ENCODE results near the gene HMOX2. TPM values are rescaled to one million over a fixed set of nuclear protein-coding genes. Genes with fewer than 3 reads are reported as not detected.

Gene HMOX2
- total and polyA plus RNA-seq, 3 experiments from 2014 or later = 87.5 to 178 (median 95.2) TPM

DNA sequence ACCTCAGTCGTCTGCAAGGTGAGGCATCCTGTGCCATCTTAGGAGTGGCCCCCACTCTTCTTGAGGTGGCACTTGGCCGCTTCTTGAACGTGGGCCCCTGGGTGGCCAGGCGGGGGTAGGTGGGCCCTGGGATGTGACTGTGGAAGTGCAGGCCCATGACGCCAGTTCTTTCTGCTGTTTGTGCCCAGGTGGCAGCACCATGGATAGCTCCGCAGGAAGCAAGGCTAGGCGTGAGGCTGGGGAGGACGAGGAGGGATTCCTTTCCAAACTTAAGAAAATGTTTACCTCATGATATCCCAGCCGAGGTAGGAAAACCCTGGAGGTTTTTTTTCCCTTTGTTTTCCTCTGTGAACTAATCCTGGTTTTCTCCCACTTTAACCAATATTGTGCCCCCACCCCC lies 21.6 kb upstream of the HMOX2 start:
- Mint-ChIP-seq H3K4me3 (no peak overlapping the region), H3K9me3 (no peaks in the 10 kb centered on the region), H3K36me3 (peaks cover 0 to 78% (median 0%) of the 10 kb centered on the region in 3 donors), H3K27ac (peak overlapping the region in 1 of 8 donors; percentile 58), H3K4me1 (peaks cover 10 to 13% (median 13%) of the 10 kb centered on the region in 3 donors), H3K27me3 (no peaks in the 10 kb centered on the region)
- no peaks in the 10 kb centered on the region for H3K9me3 ChIP-seq (ENCODE audit: low read length)
- H3K27me3 ChIP-seq (ENCODE audit: insufficient read depth, low read length, poor library complexity, severe bottlenecking) = no peaks in the 10 kb centered on the region
- H3K4me1 ChIP-seq (ENCODE audit: insufficient read depth, low read length) = peaks cover 10% of the 10 kb centered on the region
- H3K4me3 ChIP-seq (ENCODE audit: low read length) = no peak overlapping the region
- POLR2A ChIA-PET = no interaction called here
- H3K36me3 ChIP-seq (ENCODE audit: insufficient read depth, low read length) = peaks cover 47% of the 10 kb centered on the region
- CTCF ChIA-PET = interaction anchor here (0.6 kb wide), 1 partner anchor 49 kb away, joined by 3 read pairs; no protein-coding TSS in a partner anchor
- DNase-seq = no peak
- H3K27ac ChIP-seq (ENCODE audit: low read depth, low read length) = no peak overlapping the region

DNA sequence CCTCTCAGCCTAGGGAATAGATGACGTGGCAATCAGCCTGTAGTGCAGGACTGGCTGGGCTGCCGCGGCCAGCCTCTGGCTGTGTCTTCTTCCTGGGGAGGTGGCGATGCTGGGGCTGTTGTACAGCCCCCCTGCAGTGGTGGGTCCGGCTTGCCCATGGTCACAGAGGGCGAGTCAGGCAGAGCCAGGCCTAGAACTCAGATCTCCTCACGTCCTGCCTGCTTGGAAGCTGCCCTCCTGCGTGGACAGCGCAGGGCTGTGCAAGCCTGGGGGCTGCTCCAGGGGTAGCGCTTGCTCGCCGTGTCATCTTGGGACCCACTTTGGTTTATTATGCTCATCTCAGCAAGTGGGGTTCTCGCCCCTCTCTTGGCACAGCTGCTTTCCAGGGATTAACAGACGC lies 21.1 kb upstream of the HMOX2 start:
- H3K27me3 ChIP-seq (ENCODE audit: insufficient read depth, low read length, poor library complexity, severe bottlenecking) = no peaks in the 10 kb centered on the region
- Mint-ChIP-seq H3K9me3 (no peaks in the 10 kb centered on the region), H3K27ac (no peak overlapping the region), H3K4me3 (no peak overlapping the region), H3K4me1 (peaks cover 13 to 18% (median 17%) of the 10 kb centered on the region in 3 donors), H3K27me3 (no peaks in the 10 kb centered on the region), H3K36me3 (peaks cover 0 to 76% (median 0%) of the 10 kb centered on the region in 3 donors)
- H3K4me3 ChIP-seq (ENCODE audit: low read length) = no peak overlapping the region
- peaks cover 15% of the 10 kb centered on the region for H3K4me1 ChIP-seq (ENCODE audit: insufficient read depth, low read length)
- ChIA-PET POLR2A (no interaction called here), CTCF (interaction anchor here (0.6 kb wide), 1 partner anchor 50 kb away, joined by 3 read pairs; no protein-coding TSS in a partner anchor)
- H3K36me3 ChIP-seq (ENCODE audit: insufficient read depth, low read length) = peaks cover 42% of the 10 kb centered on the region
- H3K9me3 ChIP-seq (ENCODE audit: low read length) = no peaks in the 10 kb centered on the region
- no peak for DNase-seq
- no peak overlapping the region for H3K27ac ChIP-seq (ENCODE audit: low read depth, low read length)

DNA sequence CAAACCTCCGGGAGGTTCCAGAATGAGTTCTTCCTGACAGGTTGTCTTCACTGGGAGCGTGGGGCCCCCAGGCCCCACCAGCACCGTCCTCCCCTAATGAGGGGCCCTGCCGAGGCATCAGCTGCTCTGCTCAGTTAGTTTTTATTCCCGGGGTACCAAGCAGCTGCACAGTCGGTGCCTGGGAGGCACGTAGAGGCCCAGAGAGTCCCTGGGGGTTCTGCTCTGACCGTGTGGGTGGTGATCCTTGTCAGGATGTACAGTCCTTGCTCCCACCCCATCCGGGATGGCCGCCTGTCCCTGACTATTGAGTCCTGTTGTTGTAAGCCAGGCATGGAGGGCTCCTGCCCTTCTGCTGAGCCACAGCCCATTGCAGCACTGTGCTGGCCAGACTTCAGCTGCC lies 20.2 kb upstream of the HMOX2 start:
- H3K9me3 ChIP-seq (ENCODE audit: low read length) = no peaks in the 10 kb centered on the region
- Mint-ChIP-seq H3K4me1 (peaks cover 16 to 19% (median 19%) of the 10 kb centered on the region in 3 donors), H3K27ac (no peak overlapping the region), H3K36me3 (peaks cover 0 to 73% (median 1%) of the 10 kb centered on the region in 3 donors), H3K9me3 (no peaks in the 10 kb centered on the region), H3K4me3 (no peak overlapping the region), H3K27me3 (no peaks in the 10 kb centered on the region)
- no peak overlapping the region for H3K4me3 ChIP-seq (ENCODE audit: low read length)
- peaks cover 15% of the 10 kb centered on the region for H3K4me1 ChIP-seq (ENCODE audit: insufficient read depth, low read length)
- H3K27ac ChIP-seq (ENCODE audit: low read depth, low read length) = no peak overlapping the region
- ChIA-PET CTCF (no interaction called here), POLR2A (no interaction called here)
- no peak for DNase-seq
- peaks cover 35% of the 10 kb centered on the region for H3K36me3 ChIP-seq (ENCODE audit: insufficient read depth, low read length)
- H3K27me3 ChIP-seq (ENCODE audit: insufficient read depth, low read length, poor library complexity, severe bottlenecking) = no peaks in the 10 kb centered on the region

DNA sequence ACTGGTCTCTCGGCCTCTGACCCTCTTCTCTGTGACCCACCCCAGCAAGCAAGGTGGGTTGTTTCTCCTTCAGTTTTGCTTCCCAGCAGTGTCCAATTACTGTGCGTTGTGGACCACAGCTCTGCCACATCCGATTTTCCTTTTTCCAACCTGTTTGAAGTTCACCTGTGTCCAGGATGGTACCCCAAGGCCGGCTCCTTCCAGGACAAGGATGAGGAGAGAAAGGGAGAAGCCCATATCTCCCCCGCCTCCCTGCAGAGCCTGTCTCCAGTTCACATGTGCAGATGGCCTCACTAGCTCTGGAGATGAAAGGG lies 15.3 kb upstream of the HMOX2 start:
- Mint-ChIP-seq H3K27ac (peak overlapping the region in 3 of 8 donors; percentile 14 to 76 (median 60)), H3K4me1 (peaks cover 26 to 31% (median 27%) of the 10 kb centered on the region in 3 donors), H3K9me3 (no peaks in the 10 kb centered on the region), H3K4me3 (peak overlapping the region in 1 of 7 donors; percentile 52), H3K36me3 (peaks cover 5 to 68% (median 6%) of the 10 kb centered on the region in 3 donors), H3K27me3 (no peaks in the 10 kb centered on the region)
- Histone ChIP-seq H3K36me3 (ENCODE audit: insufficient read depth, low read length) (peaks cover 14% of the 10 kb centered on the region), H3K4me3 (ENCODE audit: low read length) (no peak overlapping the region), H3K9me3 (ENCODE audit: low read length) (no peaks in the 10 kb centered on the region), H3K27me3 (ENCODE audit: insufficient read depth, low read length, poor library complexity, severe bottlenecking) (no peaks in the 10 kb centered on the region), H3K4me1 (ENCODE audit: insufficient read depth, low read length) (peaks cover 24% of the 10 kb centered on the region), H3K27ac (ENCODE audit: low read depth, low read length) (no peak overlapping the region)
- CTCF ChIA-PET = interaction anchor here (1.1 to 1.8 kb wide), 3 partner anchors 17 to 89 kb away, joined by 3 to 6 read pairs (median 5); no protein-coding TSS in a partner anchor
- no peak for DNase-seq
- POLR2A ChIA-PET = interaction anchor here (0.7 to 0.9 kb wide), 2 partner anchors 45 to 83 kb away, joined by 3 to 9 read pairs; no protein-coding TSS in a partner anchor

- H3K27ac ChIP-seq (ENCODE audit: low read depth, low read length) = no peak overlapping the region
- Mint-ChIP-seq H3K4me1 (peaks cover 32 to 37% (median 32%) of the 10 kb centered on the region in 3 donors), H3K9me3 (no peaks in the 10 kb centered on the region), H3K27ac (peak overlapping the region in 4 of 8 donors; percentile 14 to 76 (median 52)), H3K27me3 (no peaks in the 10 kb centered on the region), H3K36me3 (peaks cover 7 to 68% (median 7%) of the 10 kb centered on the region in 3 donors), H3K4me3 (no peak overlapping the region)
- H3K36me3 ChIP-seq (ENCODE audit: insufficient read depth, low read length) = peaks cover 12% of the 10 kb centered on the region
- peaks cover 30% of the 10 kb centered on the region for H3K4me1 ChIP-seq (ENCODE audit: insufficient read depth, low read length)
- no peaks in the 10 kb centered on the region for H3K27me3 ChIP-seq (ENCODE audit: insufficient read depth, low read length, poor library complexity, severe bottlenecking)
- DNase-seq = no peak
- CTCF ChIA-PET = interaction anchor here (1.1 to 1.6 kb wide), 2 partner anchors 45 to 88 kb away, joined by 3 to 5 read pairs; no protein-coding TSS in a partner anchor
- POLR2A ChIA-PET = interaction anchor here (0.9 kb wide), 1 partner anchor 46 kb away, joined by 3 read pairs; no protein-coding TSS in a partner anchor
- H3K4me3 ChIP-seq (ENCODE audit: low read length) = no peak overlapping the region
- no peaks in the 10 kb centered on the region for H3K9me3 ChIP-seq (ENCODE audit: low read length)
Observed at GRCh38 chr16:4461250-4462085, 14.7 kb upstream of the HMOX2 start.

- Histone ChIP-seq H3K27me3 (ENCODE audit: insufficient read depth, low read length, poor library complexity, severe bottlenecking) (no peaks in the 10 kb centered on the region), H3K4me1 (ENCODE audit: insufficient read depth, low read length) (peaks cover 39% of the 10 kb centered on the region), H3K27ac (ENCODE audit: low read depth, low read length) (no peak overlapping the region), H3K4me3 (ENCODE audit: low read length) (no peak overlapping the region), H3K36me3 (ENCODE audit: insufficient read depth, low read length) (peaks cover 12% of the 10 kb centered on the region), H3K9me3 (ENCODE audit: low read length) (no peaks in the 10 kb centered on the region)
- CTCF ChIA-PET = no interaction called here
- Mint-ChIP-seq H3K27me3 (no peaks in the 10 kb centered on the region), H3K27ac (peak overlapping the region in 5 of 8 donors; percentile 23 to 87 (median 78)), H3K36me3 (peaks cover 7 to 73% (median 14%) of the 10 kb centered on the region in 3 donors), H3K4me1 (peaks cover 34 to 41% (median 40%) of the 10 kb centered on the region in 3 donors), H3K9me3 (no peaks in the 10 kb centered on the region), H3K4me3 (no peak overlapping the region)
- POLR2A ChIA-PET = interaction anchor here (1.1 kb wide), 1 partner anchor 11 kb away, joined by 10 read pairs; no protein-coding TSS in a partner anchor
- DNase-seq = no peak
Observed at GRCh38 chr16:4463522-4464163, 12.6 kb upstream of the HMOX2 start.

DNA sequence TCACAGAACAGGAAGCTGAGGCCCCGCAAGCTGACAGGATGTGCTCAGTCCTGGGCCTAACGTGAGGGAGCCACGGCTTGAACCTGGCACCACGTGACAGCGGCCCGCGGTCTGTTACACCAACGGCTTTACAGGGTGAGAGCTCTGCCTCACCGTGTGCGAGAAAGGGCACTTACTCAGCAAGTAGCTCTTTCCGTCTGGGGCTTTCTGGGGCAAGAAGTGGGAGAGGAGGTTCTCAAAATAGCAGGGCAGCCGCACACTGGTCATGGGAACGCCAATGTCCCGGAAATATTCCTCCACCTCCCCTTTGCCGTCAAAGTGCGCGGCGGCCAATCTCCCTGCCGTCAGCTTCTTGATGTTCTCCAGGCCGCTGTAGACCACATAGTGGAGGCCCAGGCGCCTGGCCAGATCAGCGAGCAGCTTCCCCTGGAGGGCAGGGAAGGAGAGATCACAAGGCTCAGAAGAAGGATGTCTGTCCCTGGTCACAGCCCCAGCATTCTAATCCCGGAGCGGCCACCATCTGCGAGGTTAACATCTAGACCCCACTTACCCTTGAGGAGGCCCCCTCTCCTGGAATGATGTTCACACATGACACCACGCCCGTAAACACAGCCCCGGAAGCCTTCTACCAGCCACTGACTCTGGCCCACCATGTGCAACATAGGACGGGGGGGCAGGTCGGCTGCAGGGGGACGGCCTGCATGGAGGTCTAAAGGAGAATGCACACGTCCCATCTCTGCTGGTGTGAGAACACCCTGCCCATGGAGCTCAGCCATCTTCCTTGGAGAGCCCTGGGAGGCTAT lies 10.0 kb upstream of the HMOX2 start:
- peak overlapping the region; percentile 73 for H3K27ac ChIP-seq (ENCODE audit: low read depth, low read length)
- POLR2A ChIA-PET = interaction anchor here (0.6 to 2.2 kb wide), 10 partner anchors 8 to 149 kb away, joined by 3 to 9 read pairs (median 5); partner anchors contain the start of genes CDIP1, CORO7, HMOX2 and NMRAL1
- peak in 4 of 5 donors; percentile 71 to 88 (median 74) for DNase-seq

More for the DNA sequence above, 10.0 kb upstream of the HMOX2 start:
- H3K36me3 ChIP-seq (ENCODE audit: insufficient read depth, low read length) = peaks cover 12% of the 10 kb centered on the region
- H3K27ac Mint-ChIP-seq = peak overlapping the region; percentile 92 to 98 (median 96)
- H3K4me3 ChIP-seq (ENCODE audit: low read length) = peak overlapping the region; percentile 22
- H3K27me3 Mint-ChIP-seq = no peaks in the 10 kb centered on the region
- H3K9me3 ChIP-seq (ENCODE audit: low read length) = no peaks in the 10 kb centered on the region
- peaks cover 25% of the 10 kb centered on the region for H3K4me1 ChIP-seq (ENCODE audit: insufficient read depth, low read length)
- no peaks in the 10 kb centered on the region for H3K27me3 ChIP-seq (ENCODE audit: insufficient read depth, low read length, poor library complexity, severe bottlenecking)
- no peaks in the 10 kb centered on the region for H3K9me3 Mint-ChIP-seq
- peaks cover 23 to 31% (median 26%) of the 10 kb centered on the region in 3 donors for H3K4me1 Mint-ChIP-seq
- peak overlapping the region; percentile 58 to 74 (median 69) for H3K4me3 Mint-ChIP-seq
- CTCF ChIA-PET = interaction anchor here (0.9 to 2.7 kb wide), 7 partner anchors 11 to 83 kb away, joined by 3 to 19 read pairs (median 3); partner anchors contain the start of gene HMOX2
- peaks cover 7 to 64% (median 15%) of the 10 kb centered on the region in 3 donors for H3K36me3 Mint-ChIP-seq
